Endothelial cell of umbilical vein (primary cell): Measurements from ENCODE around the gene SUCLG1. TPM values are rescaled to one million over a fixed set of nuclear protein-coding genes. Genes with fewer than 3 reads are reported as not detected.

Source experiments
- BruUV-seq: library from RNA; stranded (reverse); fragments of 400-500 nt; replicated peaks from 2 replicates; lab custom pipeline; 2021; lab: Mats Ljungman, UMichigan
- CTCF ChIA-PET: fragments of 300-600, 350-600 bp; sonication (Branson Sonifier 250); formaldehyde crosslinking; loops from one replicate; lab custom pipeline; 2021; ENCODE audit warnings: antibody characterized with exemption, inconsistent platforms; lab: Charles Lee
- POLR2A ChIA-PET: fragments of 300-600, 350-600 bp; sonication (Branson Sonifier 250); formaldehyde crosslinking; loops from one replicate; lab custom pipeline; 2021; ENCODE audit warnings: antibody characterized with exemption, inconsistent platforms; lab: Charles Lee
- DNase-seq: peaks from one replicate; pipeline ENCODE4 v3.0.0-alpha.2; 2011; ENCODE audit warnings: low read depth, low spot score
- FAIRE-seq: peaks from 2 replicates; lab custom pipeline; 2011; peaks lifted over from hg19 to GRCh38; lab: Jason Lieb, UNC
- H2AFZ ChIP-seq: 2 replicates; pipeline ENCODE4 v1.6.0; 2012; ENCODE audit warnings: low read depth, low read length, control low read depth, inconsistent platforms
- H3K27ac ChIP-seq: 2 replicates; pipeline ENCODE4 v1.5.1; 2011; ENCODE audit warnings: low read depth, mild to moderate bottlenecking, control low read depth, low read length, moderate library complexity; ENCODE audit not compliant: insufficient read depth
- H3K27me3 ChIP-seq, 2 experiments: 2 replicates each; pipeline versions ENCODE4 v1.6.0 to v1.6.1; 2011; ENCODE audit warnings: low read length in 2 of 2, mixed read lengths in 1 of 2; ENCODE audit not compliant: control insufficient read depth in 2 of 2, insufficient read depth in 2 of 2
- H3K36me3 ChIP-seq, 2 experiments: 2 replicates in 1 of 2; 3 replicates in 1 of 2; pipeline ENCODE4 v1.5.1; 2011; ENCODE audit warnings: low read length in 2 of 2, mild to moderate bottlenecking in 1 of 2, moderate library complexity in 1 of 2; ENCODE audit not compliant: control insufficient read depth in 2 of 2, insufficient read depth in 2 of 2; ENCODE audit errors: extremely low read depth in 1 of 2
- H3K4me1 ChIP-seq: 3 replicates; pipeline ENCODE4 v1.5.1; 2011; ENCODE audit warnings: mild to moderate bottlenecking, low read length; ENCODE audit not compliant: control insufficient read depth, insufficient read depth; ENCODE audit errors: extremely low read depth
- H3K4me2 ChIP-seq: 2 replicates; pipeline ENCODE4 v1.6.1; 2011; ENCODE audit warnings: low read length, control low read depth, mixed read lengths; ENCODE audit not compliant: insufficient read depth
- H3K4me3 ChIP-seq, 3 experiments: fragments of 200-600 bp in 1 of 3; sonication (generic), shearing (Covaris generic) in 1 of 3; replicated peaks in 1 of 3; 2 replicates each; pipeline ENCODE4 v1.5.1; 2011 to 2016; ENCODE audit warnings: control low read depth in 3 of 3, low read length in 3 of 3, mild to moderate bottlenecking in 2 of 3, inconsistent platforms in 1 of 3, low read depth in 1 of 3, moderate library complexity in 1 of 3; ENCODE audit not compliant: insufficient read depth in 1 of 3
- H3K79me2 ChIP-seq: 2 replicates; pipeline ENCODE4 v1.6.0; 2012; ENCODE audit warnings: low read length, inconsistent platforms; ENCODE audit not compliant: control insufficient read depth, insufficient read depth
- H3K9ac ChIP-seq: replicated peaks from 2 replicates; pipeline ENCODE3; 2011; ENCODE audit warnings: low read length, control low read depth; ENCODE audit not compliant: insufficient read depth; ENCODE audit errors: extremely low read depth
- H3K9me1 ChIP-seq: replicated peaks from 3 replicates; pipeline ENCODE4 v1.6.0; 2011; ENCODE audit warnings: mild to moderate bottlenecking, low read length; ENCODE audit not compliant: control insufficient read depth, insufficient read depth; ENCODE audit errors: extremely low read depth
- H3K9me3 ChIP-seq: replicated peaks from 2 replicates; pipeline ENCODE4 v1.5.1; 2012; ENCODE audit warnings: low read length, inconsistent platforms; ENCODE audit not compliant: control insufficient read depth, insufficient read depth
- H4K20me1 ChIP-seq: replicated peaks from 2 replicates; pipeline ENCODE3; 2011; ENCODE audit warnings: mild to moderate bottlenecking, low read length; ENCODE audit not compliant: control insufficient read depth, insufficient read depth; ENCODE audit errors: extremely low read depth
- CTCF ChIP-seq, 2 donors: IDR thresholded peaks; 1 replicate in 1 of 2; 2 replicates in 1 of 2; pipeline ENCODE4 v1.5.1; 2011; ENCODE audit warnings: low read length in 2 of 2, mild to moderate bottlenecking in 2 of 2, moderate library complexity in 2 of 2, control low read depth in 1 of 2, inconsistent platforms in 1 of 2, low read depth in 1 of 2; ENCODE audit not compliant: insufficient read depth in 1 of 2; ENCODE audit errors: extremely low read depth in 1 of 2
- EZH2 ChIP-seq: IDR thresholded peaks from 2 replicates; pipeline ENCODE4 v1.6.1; 2012; ENCODE audit warnings: borderline replicate concordance, low read depth, mild to moderate bottlenecking, moderate library complexity, low read length, inconsistent platforms; ENCODE audit not compliant: severe bottlenecking
- FOS ChIP-seq: IDR thresholded peaks from 2 replicates; pipeline ENCODE4 v1.6.1; 2011; ENCODE audit warnings: mild to moderate bottlenecking, low read length, moderate library complexity, borderline replicate concordance; ENCODE audit not compliant: insufficient read depth
- GATA2 ChIP-seq: IDR thresholded peaks from 2 replicates; pipeline ENCODE4 v1.7.0; 2011; ENCODE audit warnings: low read depth, mild to moderate bottlenecking, moderate library complexity, mixed read lengths, low read length; ENCODE audit not compliant: insufficient read length, insufficient read depth
- JUN ChIP-seq: IDR thresholded peaks from 2 replicates; pipeline ENCODE4 v1.6.1; 2011; ENCODE audit warnings: borderline replicate concordance, low read depth; ENCODE audit not compliant: insufficient read length, insufficient read depth
- MYC ChIP-seq: IDR thresholded peaks from one replicate; pipeline ENCODE4 v1.6.1; 2011; ENCODE audit warnings: mild to moderate bottlenecking, low read depth, low read length
- POLR2A ChIP-seq: IDR thresholded peaks from 2 replicates; pipeline ENCODE4 v1.6.1; 2012; ENCODE audit warnings: low read depth, mild to moderate bottlenecking, control low read depth, low read length
- POLR2AphosphoS5 ChIP-seq: IDR thresholded peaks from 2 replicates; pipeline ENCODE4 v1.6.1; 2012; ENCODE audit warnings: low read depth, mild to moderate bottlenecking, control low read depth, low read length, moderate library complexity; ENCODE audit not compliant: insufficient read depth
- dilution Hi-C: fragments of 300-500 bp; cut with MboI; formaldehyde crosslinking; loops from one replicate; pipeline ENCODE4 v1.15.0; 2019; ENCODE audit warnings: low sequenced_read_pairs; ENCODE audit not compliant: extremely low pct_ligation_motif_present
- intact Hi-C: fragments of 100-400 bp; cut with micrococcal nuclease; formaldehyde crosslinking; loops from one replicate; pipeline ENCODE4 v1.10.0; 2022
- polyA plus RNA-seq, 4 experiments: library from polyadenylated mRNA; depleted of rRNA in 3 of 4; stranded (reverse) in 3 of 4; unstranded in 1 of 4; fragments of >200 nt; gene quantifications; 2 replicates each; pipeline versions ENCODE4 v1.2.1 to v1.2.3, GENCODE V29; 2011 to 2012; ENCODE audit warnings: missing spikeins in 1 of 4
- total RNA-seq: library from RNA; stranded (reverse); gene quantifications from 2 replicates; pipeline ENCODE4 v1.2.3, GENCODE V29; 2021
- TF ChIP-seq, protein P1 (sequence below): IDR thresholded peaks from 2 replicates; pipeline ENCODE4 v1.6.1; 2011; ENCODE audit not compliant: insufficient read depth, insufficient read length

The SUCLG1 gene
- total and polyA plus RNA-seq, 2 donors (not counting 3 experiments of a cell fraction or from before 2014, with no cell fraction given), result 31.7 to 59.2 TPM

DNA sequence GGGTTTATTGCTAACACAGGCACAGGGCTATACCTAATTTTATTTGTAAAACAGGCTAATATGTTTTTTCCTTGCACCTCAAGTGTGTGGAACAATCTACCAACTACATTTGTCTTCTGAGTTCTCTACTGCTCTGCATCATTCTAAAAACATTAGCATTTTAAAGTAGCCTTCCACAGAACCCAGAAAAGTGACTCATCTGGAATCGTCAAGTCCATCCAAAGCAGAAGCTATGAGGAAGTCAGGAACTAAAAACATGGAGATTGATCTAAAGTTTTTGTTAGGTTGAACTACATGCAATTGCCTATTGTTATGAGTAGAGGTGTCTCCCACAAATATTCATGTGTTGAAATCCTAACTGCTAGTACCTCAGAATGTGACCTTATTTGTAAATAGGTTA is 70.9 kb downstream of the SUCLG1 start:
- Histone ChIP-seq H3K4me1 (no peaks in the 10 kb centered on the region), H3K27me3 (no peaks in the 10 kb centered on the region), H3K27ac (no peak overlapping the region), H3K9me3 (no peaks in the 10 kb centered on the region), H3K4me3 (no peak overlapping the region), H2AFZ (no peak overlapping the region), H3K9ac (no peak overlapping the region), H3K9me1 (no peaks in the 10 kb centered on the region), H3K4me2 (no peak overlapping the region), H3K79me2 (no peaks in the 10 kb centered on the region), H3K36me3 (no peaks in the 10 kb centered on the region), H4K20me1 (no peaks in the 10 kb centered on the region)
- FAIRE-seq (no peak), DNase-seq (no peak)
- intact Hi-C loops (no loop called here), dilution Hi-C loops (no loop called here)
- TF ChIP-seq EZH2, result no peak
- TF ChIP-seq, protein P1, sequence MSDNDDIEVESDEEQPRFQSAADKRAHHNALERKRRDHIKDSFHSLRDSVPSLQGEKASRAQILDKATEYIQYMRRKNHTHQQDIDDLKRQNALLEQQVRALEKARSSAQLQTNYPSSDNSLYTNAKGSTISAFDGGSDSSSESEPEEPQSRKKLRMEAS, result no peak
- no peak for TF ChIP-seq JUN
- TF ChIP-seq POLR2AphosphoS5, result no peak
- TF ChIP-seq FOS, result no peak
- BruUV-seq, result no TSS peak
- ChIA-PET CTCF (no interaction called here), POLR2A (no interaction called here)

DNA sequence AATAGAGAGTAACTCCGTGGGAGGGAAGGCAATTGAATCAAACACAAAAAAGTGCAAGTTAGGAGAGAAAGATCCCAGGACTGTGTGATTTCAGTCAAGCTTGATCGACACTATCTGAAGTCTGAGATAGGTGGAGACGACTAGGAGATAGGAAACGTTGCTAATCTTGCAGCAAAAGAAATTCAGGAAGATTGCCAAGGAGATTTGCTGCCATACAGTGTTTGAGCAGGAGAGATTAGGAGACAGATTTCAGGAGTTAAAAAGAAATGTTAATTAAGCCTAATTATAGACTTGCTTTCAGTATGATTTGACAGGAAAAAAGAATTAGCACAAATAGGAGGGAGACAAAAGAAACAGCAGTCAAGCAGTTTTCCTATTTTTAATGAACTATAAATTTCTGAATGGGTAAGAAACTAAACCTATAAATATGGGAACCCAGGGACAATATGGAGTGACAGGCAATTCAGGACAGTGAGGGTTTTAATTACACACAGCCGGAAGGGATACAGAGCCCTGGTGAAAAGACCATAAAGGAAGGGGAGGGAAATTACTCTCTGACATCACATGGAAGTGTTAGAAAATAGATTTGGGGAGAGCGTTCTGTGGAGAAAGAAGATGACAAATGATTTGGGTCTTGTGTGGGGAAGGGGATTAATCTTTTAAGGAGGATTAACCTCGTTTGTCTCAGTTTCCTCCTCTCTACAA is 72.6 kb downstream of the SUCLG1 start:
- Histone ChIP-seq H2AFZ (no peak overlapping the region), H4K20me1 (no peaks in the 10 kb centered on the region), H3K4me1 (no peaks in the 10 kb centered on the region), H3K9me1 (no peaks in the 10 kb centered on the region), H3K27ac (no peak overlapping the region), H3K27me3 (no peaks in the 10 kb centered on the region), H3K4me3 (no peak overlapping the region), H3K4me2 (no peak overlapping the region), H3K9me3 (no peaks in the 10 kb centered on the region), H3K9ac (no peak overlapping the region), H3K79me2 (no peaks in the 10 kb centered on the region), H3K36me3 (no peaks in the 10 kb centered on the region)
- BruUV-seq, result no TSS peak
- ChIA-PET CTCF (no interaction called here), POLR2A (no interaction called here)
- TF ChIP-seq, protein P1, result no peak
- TF ChIP-seq GATA2 (no peak), POLR2A (no peak), MYC (no peak), JUN (no peak), EZH2 (no peak), FOS (no peak), POLR2AphosphoS5 (no peak), CTCF (IDR thresholded peaks at IDR 0.05; ENCODE audit: extremely low read depth in 1 of 2, insufficient read depth in 1 of 2, low read depth in 1 of 2, low read length in 2 of 2) (no peak)
- dilution Hi-C loops, result no loop called here
- intact Hi-C loops, result no loop called here
- DNase-seq (no peak), FAIRE-seq (no peak)
